Aorta (tissue), 5 donors: Measurements from ENCODE around the gene CAPN13. TPM values are rescaled to one million over a fixed set of nuclear protein-coding genes. Genes with fewer than 3 reads are reported as not detected.

Experiments used
- ATAC-seq: fragments of 200-7000 bp; cut with Tn5 transposase; one replicate; pipeline ENCODE4 v1.9.1; 2022; ENCODE audit warnings: moderate library complexity; ENCODE audit not compliant: low FRiP score
- DNase-seq, 2 donors: peaks; one replicate each; pipeline ENCODE4 v3.0.0-alpha.2; 2020
- H3K27ac ChIP-seq, 2 donors: one replicate each; pipeline ENCODE4 v1.5.1; 2013; ENCODE audit warnings: low read length in 2 of 2, mild to moderate bottlenecking in 2 of 2, moderate library complexity in 2 of 2, control low read depth in 1 of 2, inconsistent platforms in 1 of 2, low read depth in 1 of 2
- H3K27me3 ChIP-seq, 2 donors: one replicate each; pipeline ENCODE4 v1.6.1; 2013; ENCODE audit warnings: control low read depth in 1 of 2, low read length in 1 of 2, mild to moderate bottlenecking in 1 of 2, moderate library complexity in 1 of 2; ENCODE audit not compliant: insufficient read depth in 2 of 2, control insufficient read depth in 1 of 2
- H3K36me3 ChIP-seq, 2 donors: one replicate each; pipeline ENCODE4 v1.6.1; 2013; ENCODE audit warnings: control low read depth in 1 of 2, low read length in 1 of 2, mild to moderate bottlenecking in 1 of 2; ENCODE audit not compliant: insufficient read depth in 2 of 2, control insufficient read depth in 1 of 2
- H3K4me1 ChIP-seq, 2 donors: one replicate each; pipeline ENCODE4 v1.6.1; 2013; ENCODE audit warnings: low read length in 2 of 2, control low read depth in 1 of 2, mild to moderate bottlenecking in 1 of 2, moderate library complexity in 1 of 2; ENCODE audit not compliant: insufficient read depth in 2 of 2, control insufficient read depth in 1 of 2
- H3K4me3 ChIP-seq, 2 donors: one replicate each; pipeline ENCODE4 v1.5.1; 2013; ENCODE audit warnings: low read length in 2 of 2, control low read depth in 1 of 2, mild to moderate bottlenecking in 1 of 2
- H3K9me3 ChIP-seq: one replicate; pipeline ENCODE4 v1.6.1; 2013; ENCODE audit warnings: mild to moderate bottlenecking, low read length; ENCODE audit not compliant: control insufficient read depth
- WGBS, 2 donors: extraction: QIAGEN DNeasy Blood & Tissue Kit; methylation state at CpG; one replicate each; pipeline ENCODE4 v1.1.7; 2013; 5-methylcytosine and 5-hydroxymethylcytosine counted together
- intact Hi-C, 2 donors: fragments of 100-400 bp; cut with DNase I; formaldehyde crosslinking; loops; one replicate each; pipeline versions ENCODE4 v1.14.2 to v1.15.0; 2022
- polyA plus RNA-seq, 2 donors: library from polyadenylated mRNA; stranded (reverse); fragments of 200-250 nt; gene quantifications; one replicate each; pipeline ENCODE4 v1.2.3, GENCODE V29; 2013
- total RNA-seq, 2 donors: library from RNA; stranded (reverse); fragmentation: NEBNext Ultra II Directional; extraction: Animal tissue kit (Norgen Biotek cat#: 25700); gene quantifications; one replicate each; pipeline ENCODE4 v1.2.1, GENCODE V29; 2021
- donor health status: healthy with polysubstance abuse.
- donor health status: Bipolar disorder and iron deficiency.
- donor health status: DM: no; HTN: no; CAD: no.
- donor health status: DM: no; HTN: no; CAD: no.
- donor health status: DM: yes; HTN: yes; CAD: no.

CAPN13 gene
- total and polyA plus RNA-seq, 4 donors = 3.3 TPM; not detected in 3

GRCh38 chr2:30714811-30715709 is 92.2 kb downstream of the CAPN13 start:
- no peak overlapping the region for H3K27ac ChIP-seq
- no peaks in the 10 kb centered on the region for H3K9me3 ChIP-seq
- no peak overlapping the region for H3K4me3 ChIP-seq
- DNase-seq (no peak), ATAC-seq (no peak)
- 83 to 85% methylated on average over 8 of the region's 8 CpGs for WGBS, 2 donors
- no peaks in the 10 kb centered on the region for H3K36me3 ChIP-seq
- intact Hi-C loops = loop anchor here (2.0 to 10.0 kb wide), 4 partner anchors 456 to 810 kb away; no protein-coding TSS in a partner anchor
- H3K27me3 ChIP-seq = no peaks in the 10 kb centered on the region
- H3K4me1 ChIP-seq = no peaks in the 10 kb centered on the region

DNA sequence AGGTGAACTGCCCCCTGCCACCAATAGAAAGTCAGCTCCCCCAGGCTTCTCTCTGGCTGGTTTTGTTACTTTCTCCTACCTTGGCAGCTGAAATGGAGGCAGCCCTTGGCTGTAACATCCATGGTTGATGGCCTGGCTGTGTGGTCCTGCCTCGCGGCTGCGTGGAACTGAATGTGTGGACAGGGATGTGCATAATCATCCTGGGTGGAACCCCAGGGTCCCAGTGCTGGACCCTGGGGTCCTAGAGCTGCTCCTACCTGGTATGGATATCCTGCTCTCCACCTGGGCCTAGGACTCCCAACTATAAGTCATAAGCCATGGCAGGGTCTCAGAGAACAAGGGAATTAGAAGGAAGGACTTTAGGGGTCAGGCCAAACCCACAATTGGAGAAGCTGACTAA is 93.5 kb downstream of the CAPN13 start:
- Histone ChIP-seq H3K27me3 (no peaks in the 10 kb centered on the region), H3K9me3 (no peaks in the 10 kb centered on the region), H3K4me1 (no peaks in the 10 kb centered on the region), H3K36me3 (no peaks in the 10 kb centered on the region), H3K27ac (no peak overlapping the region), H3K4me3 (no peak overlapping the region)
- WGBS, 2 donors = 94 to 98% methylated on average over 3 of the region's 3 CpGs
- ATAC-seq (no peak), DNase-seq (no peak)
- intact Hi-C loops = loop anchor here (1.0 to 10.0 kb wide), 4 partner anchors 457 to 811 kb away; no protein-coding TSS in a partner anchor

GRCh38 chr2:30711646-30712085 is 95.6 kb downstream of the CAPN13 start:
- H3K9me3 ChIP-seq = no peaks in the 10 kb centered on the region
- no peak overlapping the region for H3K4me3 ChIP-seq
- H3K27me3 ChIP-seq = no peaks in the 10 kb centered on the region
- intact Hi-C loops = loop anchor here (5.0 to 10.0 kb wide), 2 partner anchors 621 to 813 kb away; no protein-coding TSS in a partner anchor
- WGBS, 2 donors = 23 to 28% methylated on average over 4 of the region's 4 CpGs
- ATAC-seq (peak; percentile 89), DNase-seq (peak; percentile 89 to 90)
- no peaks in the 10 kb centered on the region for H3K36me3 ChIP-seq
- H3K4me1 ChIP-seq = no peaks in the 10 kb centered on the region
- H3K27ac ChIP-seq = no peak overlapping the region

DNA sequence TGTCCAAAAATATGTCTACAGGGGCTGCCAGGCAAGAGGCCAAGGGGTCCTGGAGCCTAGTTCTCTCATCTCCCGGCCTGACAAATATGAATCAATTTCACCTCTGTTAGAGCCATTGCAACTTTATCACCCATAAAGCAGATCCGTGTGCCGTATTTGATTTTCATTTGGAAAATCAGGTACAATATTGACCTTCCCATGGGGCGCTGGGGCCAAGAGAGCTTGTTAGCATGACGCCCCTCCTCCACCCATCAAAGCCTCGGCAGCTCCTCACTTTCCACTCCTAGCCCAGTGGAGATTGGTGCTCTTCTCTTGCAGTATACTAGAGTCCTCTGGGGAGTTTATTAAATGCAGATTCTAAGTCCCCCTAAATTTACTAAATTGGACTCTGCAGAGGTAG is 96.8 kb downstream of the CAPN13 start:
- H3K27ac ChIP-seq = no peak overlapping the region
- 96 to 97% methylated on average over 6 of the region's 6 CpGs for WGBS, 2 donors
- intact Hi-C loops = loop anchor here (5.0 to 10.0 kb wide), 2 partner anchors 622 to 814 kb away; no protein-coding TSS in a partner anchor

GRCh38 chr2:30710016-30710415 is 97.2 kb downstream of the CAPN13 start:
- intact Hi-C loops = loop anchor here (5.0 to 10.0 kb wide), 2 partner anchors 622 to 815 kb away; no protein-coding TSS in a partner anchor
- no peaks in the 10 kb centered on the region for H3K9me3 ChIP-seq
- DNase-seq (no peak), ATAC-seq (no peak)
- H3K27ac ChIP-seq = no peak overlapping the region
- 95% methylated on average over 4 of the region's 4 CpGs for WGBS, 2 donors
- H3K4me1 ChIP-seq = no peaks in the 10 kb centered on the region
- no peaks in the 10 kb centered on the region for H3K36me3 ChIP-seq
- H3K4me3 ChIP-seq = no peak overlapping the region
- H3K27me3 ChIP-seq = no peaks in the 10 kb centered on the region

More for the DNA sequence above, 96.8 kb downstream of the CAPN13 start:
- H3K4me1 ChIP-seq = no peaks in the 10 kb centered on the region
- no peak overlapping the region for H3K4me3 ChIP-seq
- DNase-seq = no peak
- no peaks in the 10 kb centered on the region for H3K9me3 ChIP-seq
- no peaks in the 10 kb centered on the region for H3K36me3 ChIP-seq
- no peak for ATAC-seq
- H3K27me3 ChIP-seq = no peaks in the 10 kb centered on the region

- intact Hi-C loops = loop anchor here (5.0 to 10.0 kb wide), 3 partner anchors 225 to 547 kb away; no protein-coding TSS in a partner anchor
- Histone ChIP-seq H3K27ac (no peak overlapping the region), H3K9me3 (no peaks in the 10 kb centered on the region), H3K4me1 (no peaks in the 10 kb centered on the region), H3K27me3 (no peaks in the 10 kb centered on the region), H3K36me3 (no peaks in the 10 kb centered on the region), H3K4me3 (no peak overlapping the region)
- ATAC-seq (no peak), DNase-seq (no peak)
- 53 to 58% methylated on average over 8 of the region's 8 CpGs for WGBS, 2 donors
Measured at GRCh38 chr2:30709516-30709915, 97.7 kb downstream of the CAPN13 start.

DNA sequence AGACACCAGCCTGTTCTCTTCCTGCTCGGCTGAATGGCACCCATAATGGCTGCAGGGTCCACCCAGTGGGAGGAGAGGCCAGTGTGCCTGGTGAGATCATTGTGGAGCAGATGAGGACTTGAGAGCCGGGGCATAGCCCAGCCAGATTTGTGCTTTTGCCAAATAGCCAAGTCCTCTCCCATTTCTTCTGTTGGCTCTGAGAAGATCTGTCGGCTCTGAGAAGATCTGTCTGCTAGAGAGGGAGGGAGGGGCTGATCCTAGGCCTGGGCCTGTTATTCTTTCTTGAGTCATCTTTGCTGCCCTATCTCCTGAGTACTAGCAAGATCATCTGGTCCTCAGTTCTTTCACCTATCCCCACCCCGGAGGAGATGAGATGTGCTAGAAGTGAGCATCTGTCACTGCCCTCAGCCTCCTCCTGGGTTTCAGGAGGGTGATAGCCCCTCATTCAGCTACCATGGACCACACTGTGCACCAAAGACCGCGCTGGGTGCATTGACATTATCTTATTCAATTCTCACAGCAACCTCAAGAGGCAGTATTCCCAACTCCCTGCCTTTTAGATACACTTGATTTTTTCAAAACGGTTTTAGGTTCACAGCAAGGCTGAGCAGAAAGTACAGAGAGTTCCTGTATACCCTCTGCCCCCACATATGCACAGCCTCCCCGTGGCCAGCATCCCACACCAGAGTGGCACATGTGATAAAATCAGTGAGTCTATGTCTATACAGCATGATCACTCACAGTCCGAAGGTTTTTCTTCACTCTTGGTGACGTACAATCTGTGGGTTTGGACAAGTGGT is 98.6 kb downstream of the CAPN13 start:
- no peak overlapping the region for H3K4me3 ChIP-seq
- 52 to 55% methylated on average over 10 of the region's 10 CpGs for WGBS, 2 donors
- H3K4me1 ChIP-seq = no peaks in the 10 kb centered on the region
- no peak for ATAC-seq
- H3K36me3 ChIP-seq = no peaks in the 10 kb centered on the region
- no peaks in the 10 kb centered on the region for H3K27me3 ChIP-seq
- no peak overlapping the region for H3K27ac ChIP-seq
- intact Hi-C loops = loop anchor here (5.0 to 10.0 kb wide), 3 partner anchors 224 to 546 kb away; no protein-coding TSS in a partner anchor
- no peaks in the 10 kb centered on the region for H3K9me3 ChIP-seq
- no peak for DNase-seq

- Histone ChIP-seq H3K4me1 (no peaks in the 10 kb centered on the region), H3K4me3 (no peak overlapping the region), H3K9me3 (no peaks in the 10 kb centered on the region), H3K36me3 (no peaks in the 10 kb centered on the region), H3K27me3 (no peaks in the 10 kb centered on the region), H3K27ac (no peak overlapping the region)
- intact Hi-C loops = loop anchor here (1.0 to 10.0 kb wide), 6 partner anchors 223 to 545 kb away; no protein-coding TSS in a partner anchor
- DNase-seq (no peak), ATAC-seq (no peak)
- 46 to 51% methylated on average over 8 of the region's 8 CpGs for WGBS, 2 donors
Measured at GRCh38 chr2:30707304-30707903, 99.8 kb downstream of the CAPN13 start.
